GM12878 (cell line): ENCODE results near the gene TSHZ1.

Experiments used
- CTCF ChIP-seq, 3 experiments: IDR thresholded peaks in 2 of 3; conservative IDR thresholded peaks in 1 of 3; 2 replicates each; pipeline ENCODE4 v1.5.1; 2011; ENCODE audit warnings: low read depth in 3 of 3, low read length in 3 of 3, mild to moderate bottlenecking in 3 of 3, control low read depth in 2 of 3, moderate library complexity in 2 of 3, inconsistent platforms in 1 of 3, mixed read lengths in 1 of 3; ENCODE audit not compliant: control insufficient read depth in 2 of 3, insufficient read depth in 1 of 3; ENCODE audit errors: extremely low read depth in 1 of 3
- EZH2 ChIP-seq: IDR thresholded peaks from 2 replicates; pipeline ENCODE4 v1.6.1; 2012; ENCODE audit warnings: low read depth, mild to moderate bottlenecking, control low read depth, inconsistent platforms, low read length, borderline replicate concordance; ENCODE audit not compliant: control insufficient read depth
- JUND ChIP-seq: IDR thresholded peaks from 2 replicates; pipeline ENCODE4 v1.6.1; 2012; ENCODE audit warnings: low read depth, mild to moderate bottlenecking, low read length, improper control_type of control experiment, moderate library complexity
- NR2C1 ChIP-seq: fragments of 450-650 bp; IDR thresholded peaks from 2 replicates; pipeline ENCODE4 v1.6.1; 2017; ENCODE audit warnings: antibody characterized with exemption, mild to moderate bottlenecking, moderate library complexity
- POLR2A ChIP-seq: IDR thresholded peaks from 2 replicates; pipeline ENCODE4 v1.6.1; 2011; ENCODE audit warnings: low read depth, mild to moderate bottlenecking, low read length
- SIX5 ChIP-seq: IDR thresholded peaks from 2 replicates; pipeline ENCODE4 v1.6.1; 2011; ENCODE audit warnings: mild to moderate bottlenecking, low read depth, low read length, moderate library complexity; ENCODE audit not compliant: severe bottlenecking
- TAF1 ChIP-seq: IDR thresholded peaks from 2 replicates; pipeline ENCODE4 v1.6.1; 2011; ENCODE audit warnings: mild to moderate bottlenecking, low read depth, low read length, borderline replicate concordance

- TF ChIP-seq POLR2A = no peak
- TF ChIP-seq NR2C1 = no peak
- TF ChIP-seq EZH2 = no peak
- no peak for TF ChIP-seq JUND
- TF ChIP-seq CTCF (IDR thresholded peaks at IDR 0.05 in 2 of 3, conservative IDR thresholded peaks at IDR 0.05 in 1 of 3; ENCODE audit: control insufficient read depth in 2 of 3, extremely low read depth in 1 of 3, insufficient read depth in 1 of 3, low read depth in 3 of 3, low read length in 3 of 3) = no peak
- TF ChIP-seq SIX5 = no peak
- no peak for TF ChIP-seq TAF1
These were observed 41.5 kb downstream of the TSHZ1 start for GRCh38 chr18:75252136-75252535.
